ENCODE data around the gene DENND1A.
"Not testable (repeated sequence)": the region's sequence is repeated elsewhere in the genome, so short reads cannot be mapped to it uniquely, and the experiment has no call there.

The DENND1A gene

DNA sequence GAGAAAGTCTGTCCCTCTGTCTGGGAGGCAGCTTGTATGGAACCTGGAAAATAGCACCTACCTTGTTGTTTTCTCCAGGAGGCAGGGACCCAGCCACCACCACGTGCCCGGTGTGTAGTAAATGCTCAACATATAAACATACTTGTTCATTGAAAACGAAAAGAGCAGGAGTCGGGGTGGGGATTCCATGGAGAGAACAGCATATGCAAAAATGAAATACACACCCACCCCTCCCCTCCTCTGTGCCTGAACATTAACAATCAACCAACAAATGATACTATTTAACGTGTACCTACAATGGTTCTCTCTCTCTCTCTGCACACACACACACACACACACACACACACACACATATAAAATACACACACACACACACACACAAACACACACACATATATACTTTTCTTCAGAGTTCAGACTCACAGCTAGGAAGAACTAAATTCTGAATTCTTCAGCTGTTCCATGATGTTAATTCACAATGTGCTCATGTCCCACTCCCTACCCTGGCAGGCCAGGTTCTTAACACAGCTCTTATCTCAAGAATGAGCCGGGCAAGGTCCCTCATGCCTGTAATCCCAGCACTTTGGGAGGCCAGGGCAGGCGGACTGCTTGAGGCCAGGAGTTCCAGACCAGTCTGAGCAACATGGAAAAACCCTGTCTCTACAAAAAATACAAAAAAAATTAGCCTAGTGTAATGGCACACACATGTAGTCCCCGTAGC, 16.3 kb upstream of the DENND1A start:
- DNase-seq = no peak

DNA sequence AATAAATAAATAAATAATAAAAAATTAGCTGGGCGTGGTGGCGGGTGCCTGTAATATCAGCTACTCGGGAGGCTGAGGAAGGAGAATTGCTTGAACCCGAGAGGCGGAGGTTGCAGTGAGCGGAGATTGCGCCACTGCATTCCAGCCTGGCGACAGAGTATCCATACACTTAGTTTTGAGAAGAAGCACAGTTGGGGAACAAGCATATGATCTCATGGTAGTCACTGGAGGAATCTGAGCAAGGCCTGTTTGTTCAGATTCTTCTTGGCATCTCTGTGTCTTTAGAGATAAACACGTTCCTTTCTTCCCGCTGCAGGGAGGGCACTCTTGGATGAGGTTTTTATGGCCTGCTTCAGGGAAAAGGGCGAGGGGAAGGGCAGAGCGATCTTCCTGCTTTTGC, 15.6 kb upstream of the DENND1A start:
- no peak for DNase-seq

DNA sequence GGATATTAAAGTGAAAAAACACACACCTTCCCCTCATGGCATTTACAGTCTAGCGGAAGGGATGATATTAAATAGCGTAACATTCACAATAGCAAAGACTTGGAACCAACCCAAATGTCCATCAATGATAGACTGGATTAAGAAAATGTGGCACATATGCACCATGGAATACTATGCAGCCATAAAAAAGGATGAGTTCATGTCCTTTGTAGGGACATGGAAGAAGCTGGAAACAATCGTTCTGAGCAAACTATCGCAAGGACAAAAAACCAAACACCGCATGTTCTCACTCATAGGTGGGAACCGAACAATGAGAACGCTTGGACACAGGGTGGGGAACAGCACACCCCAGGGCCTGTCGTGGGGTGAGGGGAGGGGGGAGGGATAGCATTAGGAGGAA, 14.5 kb upstream of the DENND1A start:
- DNase-seq = not testable (repeated sequence)

DNA sequence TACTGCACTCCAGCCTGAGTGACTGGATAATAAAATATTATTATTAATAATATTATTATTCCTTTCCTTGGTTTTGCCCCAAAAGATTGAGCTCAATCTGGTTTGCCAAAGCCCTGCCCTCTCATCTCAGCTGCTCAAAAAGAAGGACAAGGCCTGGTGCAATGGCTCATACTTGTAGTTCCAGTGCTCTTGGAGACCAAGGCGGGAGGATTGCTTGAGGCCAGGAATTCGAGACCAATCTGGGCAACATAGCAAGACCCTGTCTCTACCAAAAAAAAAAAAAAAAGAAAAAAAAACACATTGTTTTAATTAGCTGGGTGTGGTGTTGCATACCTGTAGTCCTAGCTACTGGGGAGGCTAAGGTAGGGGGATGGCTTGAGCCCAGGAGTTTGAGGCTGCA, 13.7 kb upstream of the DENND1A start:
- DNase-seq = no peak

DNA sequence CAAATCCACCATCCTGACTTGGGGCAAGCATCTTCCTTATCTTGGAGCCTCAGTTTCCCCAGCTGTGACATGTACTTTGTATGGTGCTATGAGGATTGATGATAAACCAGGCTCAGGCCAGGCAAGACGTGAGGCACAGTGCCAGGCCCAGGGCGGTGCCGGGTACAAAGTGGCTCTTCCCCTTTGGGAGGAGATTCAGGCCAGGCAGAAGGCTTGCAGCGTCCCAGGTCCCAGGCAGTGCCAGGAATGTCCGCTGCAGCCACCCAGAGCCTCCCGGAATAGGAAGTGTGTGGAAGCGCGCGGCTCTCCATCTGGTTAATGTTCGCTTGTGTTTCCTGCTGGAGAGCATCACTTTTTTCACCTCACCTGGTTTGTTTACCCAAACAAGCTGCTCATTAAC, 12.6 kb upstream of the DENND1A start:
- no peak for DNase-seq

DNA sequence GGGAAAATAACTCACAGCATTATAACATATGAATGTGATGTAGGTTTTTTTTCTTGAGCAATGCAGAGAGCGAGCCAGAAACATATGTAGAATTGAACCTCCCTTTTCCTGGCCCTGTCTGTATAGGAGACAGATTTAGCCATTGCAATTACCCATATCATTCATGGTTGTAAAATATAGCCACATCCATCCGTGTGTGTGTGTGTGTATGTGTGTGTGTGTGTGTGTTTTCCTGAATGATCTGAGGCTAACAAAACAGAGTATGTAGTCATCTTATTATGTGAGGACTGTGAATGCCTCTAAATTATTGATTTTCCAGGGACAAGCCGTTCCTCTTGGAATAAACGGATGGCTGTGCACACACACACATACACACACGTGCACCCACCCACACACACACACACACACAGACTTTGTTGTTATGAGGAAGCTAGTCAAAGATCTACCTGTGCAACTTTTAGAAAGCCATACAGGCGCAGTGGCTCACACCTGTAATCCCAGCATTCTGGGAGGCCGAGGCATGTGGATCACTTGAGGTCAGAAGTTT, 11.7 kb upstream of the DENND1A start:
- no peak for DNase-seq

DNA sequence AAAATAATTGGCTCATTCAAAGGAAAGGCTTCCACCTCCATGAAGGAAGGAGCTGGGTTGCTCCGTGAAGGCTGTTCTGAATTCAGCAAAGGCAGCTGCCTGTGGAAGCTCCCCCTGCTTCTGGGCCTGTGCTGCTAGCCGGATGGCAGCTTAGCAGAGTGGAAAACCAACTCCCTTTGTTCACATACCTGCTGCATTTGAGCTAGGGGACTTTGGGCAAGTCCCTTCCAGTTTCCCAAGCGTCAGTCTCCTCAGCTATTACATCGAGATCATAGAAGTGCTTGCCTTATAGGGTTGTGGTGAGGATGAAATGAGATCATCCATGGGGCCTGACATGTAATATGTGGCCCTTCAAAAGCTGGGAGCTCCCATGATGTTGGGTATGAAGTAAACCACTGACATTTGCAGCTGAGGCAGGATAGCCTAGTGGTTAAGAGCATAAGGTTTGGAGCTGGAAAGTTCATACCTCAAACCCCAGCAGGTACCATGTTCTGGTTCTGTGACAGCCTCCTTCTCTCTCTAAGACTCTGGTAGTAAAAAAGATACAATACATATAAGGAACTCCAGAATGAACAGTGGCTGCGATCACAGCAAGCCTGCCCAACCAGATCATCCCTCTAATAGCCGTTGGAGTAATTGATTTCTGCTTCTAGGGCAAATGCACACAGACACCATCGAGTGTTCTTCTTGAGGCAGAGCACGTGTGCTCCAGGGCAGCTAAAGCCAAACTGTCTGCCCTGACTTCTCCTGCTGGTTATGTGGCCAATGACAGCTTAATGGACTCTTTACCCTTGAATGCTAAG, 11.0 kb upstream of the DENND1A start:
- no peak for DNase-seq

DNA sequence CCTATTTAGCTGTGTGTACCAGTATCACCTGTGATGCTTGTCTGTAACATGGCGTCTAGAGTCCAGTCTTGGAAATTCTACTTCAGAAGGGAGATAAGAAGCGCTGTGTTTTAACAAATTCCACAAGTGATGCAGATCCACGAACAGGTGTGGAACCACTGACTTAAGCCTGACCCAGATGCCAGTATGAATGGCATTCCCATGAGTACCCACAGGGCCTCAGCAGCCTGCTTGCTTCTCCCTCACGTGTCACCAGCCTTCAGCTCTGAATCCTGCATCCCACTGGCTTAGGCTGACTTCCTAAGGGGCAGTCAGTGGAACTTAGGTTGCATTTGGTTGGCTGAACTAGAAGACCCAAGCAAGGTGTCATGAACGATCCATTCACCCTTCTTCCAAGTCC, 8.5 kb upstream of the DENND1A start:
- no peak for DNase-seq

DNA sequence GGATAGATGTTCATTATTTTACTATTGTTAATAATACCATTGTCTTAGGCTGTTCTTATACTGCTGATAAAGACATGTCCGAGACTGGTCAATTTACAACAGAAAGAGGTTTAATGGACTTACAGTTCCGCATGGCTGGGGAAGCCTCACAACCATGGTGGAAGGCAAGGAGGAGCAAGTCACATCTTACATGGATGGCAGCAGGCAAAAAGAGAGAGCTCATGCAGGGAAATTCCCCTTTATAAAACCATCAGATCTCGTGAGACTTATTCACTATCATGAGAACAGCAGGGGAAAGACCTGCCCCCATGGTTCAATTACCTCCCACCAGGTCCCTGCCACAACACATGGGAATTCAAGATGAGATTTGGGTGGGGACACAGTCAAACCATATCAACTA, 6.6 kb upstream of the DENND1A start:
- not testable (repeated sequence) for DNase-seq

DNA sequence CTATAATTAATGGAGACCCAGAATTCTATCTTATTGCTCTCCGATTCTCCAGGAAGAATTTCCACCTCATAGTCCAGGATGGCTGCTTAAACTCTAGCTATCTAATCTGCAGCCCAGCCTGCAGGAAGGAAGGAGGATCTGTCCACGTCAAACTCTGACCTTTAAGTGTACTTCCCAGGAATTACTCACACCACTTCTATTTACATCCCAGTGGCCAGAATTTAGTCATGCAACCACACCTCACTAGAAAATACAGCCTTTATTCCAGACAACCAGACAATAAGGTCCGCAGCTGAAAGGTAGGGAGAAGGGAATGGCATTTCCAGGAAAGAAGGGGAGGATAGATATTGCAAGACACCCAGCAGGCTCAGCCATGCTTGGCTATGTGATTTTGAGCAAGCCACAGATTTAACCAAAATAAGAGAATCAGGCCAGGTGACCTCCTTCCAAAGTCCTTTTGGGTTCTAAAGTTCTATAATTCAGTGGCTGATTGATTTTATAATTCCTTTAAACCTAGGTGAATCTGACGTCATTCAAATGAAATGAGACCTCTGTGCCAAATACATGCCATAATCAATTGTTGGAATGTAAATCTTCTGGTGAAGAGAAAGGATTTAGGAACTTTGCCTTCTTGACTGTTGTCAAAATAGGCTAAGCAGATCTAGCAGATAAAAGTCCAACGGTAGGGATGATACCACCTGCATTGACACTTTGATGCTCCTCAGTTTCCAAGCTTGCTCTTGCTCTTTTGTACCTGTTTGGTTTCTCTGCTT, 3.7 kb upstream of the DENND1A start:
- no peak for DNase-seq

DNA sequence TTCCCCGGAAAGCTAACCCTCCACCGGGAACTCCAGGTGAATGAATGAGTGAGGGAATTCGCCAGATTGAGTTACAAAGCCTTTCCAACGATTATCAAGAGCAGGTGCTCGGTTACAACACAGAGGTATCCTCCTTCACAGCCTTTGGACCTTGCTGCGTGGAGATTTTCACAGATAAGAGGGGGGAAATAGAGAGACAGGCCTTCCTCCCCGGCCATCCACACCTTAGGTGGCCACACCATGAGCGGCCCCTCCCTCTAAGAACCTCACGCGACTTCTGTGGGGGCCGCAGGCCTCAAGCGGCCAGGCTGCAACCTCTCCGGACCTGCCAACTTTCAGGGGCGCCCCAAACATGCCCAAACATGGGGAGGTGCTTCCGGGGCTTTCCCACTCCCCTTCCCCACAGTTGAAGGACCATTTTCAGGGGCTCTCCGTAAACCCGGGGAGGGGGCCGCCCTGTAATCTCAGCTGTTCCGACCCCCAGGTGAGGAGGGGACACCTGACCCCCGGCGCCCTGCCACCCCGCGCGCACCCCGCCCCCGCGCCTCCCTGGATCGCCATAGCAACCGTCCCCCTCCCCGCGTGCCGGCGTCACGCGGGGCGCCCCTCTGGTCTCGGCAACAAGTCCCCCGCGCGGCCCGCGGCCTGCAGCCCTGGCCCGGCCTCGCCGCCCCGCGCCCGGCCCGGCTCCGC, 603 bp downstream of the DENND1A start:
- DNase-seq = no peak

DNA sequence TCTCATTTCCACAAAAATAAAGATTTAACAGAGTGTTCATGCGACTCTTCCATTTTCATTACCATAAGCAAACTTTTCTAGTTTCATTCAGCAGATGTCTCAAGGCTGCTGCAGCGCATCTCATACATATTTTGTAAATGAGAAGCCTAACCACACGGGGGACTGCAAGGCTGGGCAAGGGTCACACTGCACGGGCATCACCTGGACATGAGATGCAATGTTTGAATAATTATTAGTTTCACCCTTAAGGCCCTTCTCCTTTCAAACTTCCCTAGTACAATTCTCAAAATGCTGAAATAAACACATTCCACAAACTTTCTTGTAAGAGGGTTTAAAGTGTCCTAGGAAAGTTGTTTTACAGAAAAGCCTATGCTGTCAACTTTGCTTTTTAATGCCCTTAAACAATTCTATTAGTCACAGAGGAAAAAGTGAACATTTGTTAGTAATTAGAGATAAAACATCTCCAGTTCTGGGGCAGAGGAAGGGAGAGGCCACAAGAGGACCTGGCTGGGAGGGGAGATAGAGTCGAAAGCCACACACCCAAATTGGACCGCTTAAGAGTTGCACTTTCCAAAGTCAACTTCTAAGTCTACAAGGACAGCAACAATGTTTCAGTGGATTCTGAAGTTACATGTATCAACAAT, 1.3 kb downstream of the DENND1A start:
- no peak for DNase-seq

DNA sequence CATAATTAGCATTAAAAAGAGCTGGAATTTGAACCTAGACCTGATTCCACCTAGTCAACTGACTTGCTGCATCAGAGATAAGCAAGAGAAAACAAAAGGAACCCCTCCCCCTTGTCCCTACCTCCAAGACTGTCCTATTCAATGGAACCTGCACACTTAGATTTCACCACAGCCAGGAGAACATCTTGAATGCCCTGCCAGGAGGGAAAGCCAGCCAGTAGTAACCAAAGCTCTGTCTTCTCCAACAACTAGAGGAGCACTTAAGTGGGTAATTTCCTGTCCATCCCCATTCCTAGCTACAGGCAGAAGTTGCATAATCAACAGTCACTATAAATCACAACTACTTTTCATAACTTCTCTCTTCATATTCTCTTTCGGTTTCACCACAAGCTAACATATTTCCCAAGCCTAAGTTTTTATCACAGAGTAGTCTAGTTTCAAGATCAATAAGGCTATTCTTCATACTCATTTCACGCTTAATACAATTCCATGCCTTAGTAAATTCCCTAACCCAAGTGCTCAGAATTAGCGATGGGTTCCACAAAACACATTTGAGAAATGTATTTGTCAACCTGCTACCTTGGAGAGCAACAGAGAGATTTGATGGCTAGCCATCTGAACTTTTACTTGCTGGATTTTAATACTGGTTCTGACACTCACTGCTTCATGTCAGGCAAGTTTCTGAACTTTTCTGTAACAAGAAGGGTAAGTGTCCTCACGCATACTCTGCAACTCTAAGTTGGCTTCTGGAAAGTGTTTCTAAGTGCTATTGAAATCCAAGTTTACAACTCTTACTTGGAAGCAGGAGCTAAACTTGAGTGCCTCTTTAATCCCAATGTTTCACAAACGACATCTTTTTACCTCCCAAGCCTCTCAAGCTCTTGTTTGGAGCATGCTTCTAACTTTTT, 2.0 kb downstream of the DENND1A start:
- DNase-seq = no peak

DNA sequence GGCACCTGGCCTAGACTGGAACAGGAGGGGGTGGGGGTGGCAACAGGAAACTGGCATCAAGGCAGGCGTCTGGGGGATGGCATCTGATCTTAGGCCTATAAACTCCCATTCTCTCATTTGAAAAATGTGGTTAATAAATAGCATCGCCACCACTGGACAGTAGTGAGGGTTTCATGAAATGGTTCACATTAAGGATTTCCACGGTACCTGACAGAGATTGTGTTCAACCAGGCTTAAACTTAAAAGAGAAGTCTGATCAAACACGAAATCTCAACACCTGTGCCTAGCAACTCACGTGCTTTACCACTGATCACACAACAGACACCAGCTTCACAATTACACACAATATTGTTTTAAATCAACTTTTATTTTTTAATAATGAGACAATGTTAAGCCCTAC, 3.0 kb downstream of the DENND1A start:
- DNase-seq = no peak

DNA sequence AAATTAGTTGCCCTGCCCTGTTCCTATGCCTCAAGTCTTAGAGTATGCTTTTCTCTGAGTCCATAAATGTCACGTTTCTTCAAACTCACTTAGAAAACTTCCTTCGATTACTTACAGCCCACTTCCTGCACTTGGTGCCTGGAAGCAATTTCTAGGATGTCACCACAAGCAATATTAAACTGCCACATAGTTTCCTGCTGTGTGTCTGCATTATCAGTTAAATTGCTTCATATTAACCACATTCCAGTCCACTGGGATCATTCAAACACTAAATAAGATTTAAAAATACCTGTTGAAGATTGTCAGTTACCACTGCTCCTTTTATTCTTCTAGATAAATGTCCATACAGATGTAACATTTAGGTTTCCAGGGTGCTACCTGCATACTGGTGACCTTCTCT, 4.1 kb downstream of the DENND1A start:
- DNase-seq = no peak

DNA sequence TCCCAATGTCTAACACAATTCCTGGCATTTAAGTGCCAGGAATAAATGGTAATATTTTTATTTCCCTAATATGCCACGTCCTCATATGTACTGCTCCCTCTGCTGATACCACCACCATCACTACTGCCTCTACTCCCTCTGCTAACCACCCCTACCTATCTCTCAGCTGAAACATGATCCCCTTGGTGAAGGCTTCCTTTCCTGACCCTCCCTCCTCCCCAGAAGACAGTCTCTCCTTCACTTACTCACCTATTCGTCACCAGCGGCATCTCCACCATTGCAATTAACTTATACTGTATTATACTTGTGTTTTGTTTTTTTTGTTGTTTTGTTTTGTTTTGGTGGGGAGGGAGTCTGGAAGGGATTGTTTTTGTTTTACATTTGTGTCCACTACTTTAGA, 4.8 kb downstream of the DENND1A start:
- DNase-seq = no peak

DNA sequence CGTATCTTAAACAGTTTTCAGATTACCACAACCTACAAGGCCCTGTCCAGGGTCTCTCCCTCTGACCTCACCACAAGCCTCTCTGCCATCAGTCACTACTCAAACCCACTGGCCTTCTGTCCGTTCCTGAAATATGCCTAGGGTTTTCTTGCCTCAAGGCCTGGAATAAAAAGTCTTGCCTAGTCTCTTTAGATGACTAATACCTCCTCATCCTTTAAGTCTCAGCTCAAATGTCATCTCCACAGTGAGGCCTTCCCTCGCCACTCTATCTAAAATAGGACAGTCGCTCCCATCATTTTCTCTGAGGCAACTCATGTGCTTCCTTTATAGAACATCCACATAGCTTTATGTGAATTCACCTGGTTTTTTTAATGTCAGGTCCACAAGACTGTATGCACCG, 5.2 kb downstream of the DENND1A start:
- DNase-seq = no peak

DNA sequence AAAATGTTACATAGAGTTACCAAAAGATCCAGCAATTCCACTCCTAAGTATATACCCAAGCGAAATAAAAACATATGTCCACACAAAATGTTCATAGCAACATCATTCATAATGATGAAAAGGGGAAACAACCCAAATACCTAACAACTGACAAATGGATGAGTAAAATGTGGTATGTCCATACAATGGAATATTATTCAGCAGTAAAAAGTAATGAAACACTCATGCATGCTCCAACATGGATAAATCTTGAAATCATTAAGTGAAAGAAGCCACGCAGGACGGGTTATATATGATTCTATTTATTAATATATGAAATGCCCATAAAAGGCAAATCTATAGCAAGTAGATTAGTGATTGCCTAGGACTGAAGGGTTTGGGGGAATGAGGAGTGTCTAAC, 6.0 kb downstream of the DENND1A start:
- DNase-seq = no peak

DNA sequence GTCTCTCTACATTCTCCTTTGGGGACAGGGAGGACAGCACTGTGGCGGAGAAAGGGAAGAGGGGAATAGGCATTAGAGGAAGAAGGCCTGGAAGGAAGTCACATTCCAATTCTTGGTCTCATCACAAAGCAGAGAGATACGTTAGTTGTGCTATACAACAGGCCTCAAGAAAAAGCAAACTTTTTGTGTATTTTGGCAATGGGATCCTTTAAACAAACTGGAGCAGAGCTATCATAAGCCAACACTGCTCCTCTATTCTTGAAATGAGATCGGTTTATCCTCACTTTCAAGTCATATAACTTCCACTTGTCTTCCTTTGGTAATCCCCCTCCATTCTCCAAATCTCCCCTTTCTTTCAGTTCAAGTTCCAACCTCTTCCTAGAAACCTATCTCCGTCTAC, 6.5 kb downstream of the DENND1A start:
- no peak for DNase-seq

DNA sequence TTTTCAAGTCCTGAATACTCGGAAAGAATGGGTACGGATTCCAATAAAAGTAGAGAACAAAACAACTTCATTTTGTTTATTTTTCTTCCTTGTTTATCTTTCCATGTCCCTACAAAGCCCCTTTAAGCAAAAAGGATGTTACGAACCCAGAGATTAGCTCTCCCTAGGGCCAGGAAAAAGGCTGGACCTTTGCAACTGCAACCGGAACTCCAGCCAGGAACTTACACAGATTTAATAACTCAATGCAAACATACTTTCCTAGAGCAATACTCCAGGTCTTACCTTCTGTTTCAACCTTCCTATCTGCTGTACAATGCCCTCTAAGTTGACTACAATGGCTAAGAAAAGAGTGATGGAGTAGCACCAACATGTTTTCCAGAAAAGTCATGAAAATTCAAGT, 7.0 kb downstream of the DENND1A start:
- no peak for DNase-seq

DNA sequence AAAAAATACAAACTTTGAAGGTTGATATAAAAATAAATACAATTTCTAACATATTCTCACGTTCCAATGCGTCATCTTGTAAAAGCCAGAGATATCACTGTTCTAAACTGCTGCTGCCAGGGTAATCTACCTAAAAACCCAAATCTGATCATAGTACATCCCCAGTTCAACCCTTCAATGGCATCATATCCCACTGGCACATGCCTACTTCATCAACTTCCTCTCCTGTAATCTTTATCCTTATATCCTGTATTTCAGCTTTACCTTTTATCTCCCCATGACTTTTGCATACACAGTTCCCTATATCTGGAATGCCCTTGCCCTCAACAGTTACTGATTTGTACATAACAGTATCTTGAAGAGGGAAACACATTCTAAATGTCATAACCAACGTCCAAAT, 7.5 kb downstream of the DENND1A start:
- DNase-seq = no peak

Measured in KG1 (cell line).